ENCODE results near the gene NOP58. TPM values are rescaled to one million over a fixed set of nuclear protein-coding genes. Genes with fewer than 3 reads are reported as not detected.
A peak's percentile ranks its signal among the peaks of the same experiment; 100 is the strongest.

NOP58 gene
- polyA plus RNA-seq, 2 of the 4 experiments (the other 2 are of a cell fraction), result 106 to 172 TPM

- Histone ChIP-seq H3K4me3 (no peak overlapping the region), H3K9me3 (no peaks in the 10 kb centered on the region), H3K4me2 (peak overlapping the region; percentile 30; the same call in 1 of the 3 replicates), H3K4me1 (peaks cover 11% of the 10 kb centered on the region), H3K27ac (no peak overlapping the region)
- ChIA-PET CTCF (interaction anchor here (0.6 to 1.6 kb wide), 4 partner anchors 60 to 1732 kb away, joined by 4 read pairs; no protein-coding TSS in a partner anchor), POLR2A (interaction anchor here (1.0 kb wide), 1 partner anchor 37 kb away, joined by 3 read pairs; the partner anchor contains the start of gene BMPR2)
- DNase-seq (ENCODE audit: low read depth in 1 of 2, low spot score in 1 of 2) (peak; percentile 5 to 45), FAIRE-seq (no peak), ATAC-seq (peak; percentile 66 to 80)
- 49% methylated on average over 3 of the region's 3 CpGs for WGBS (ENCODE audit: missing lambda C conversion rate)
- TF ChIP-seq HOXA7 (CRISPR knock-in tag; IDR thresholded peaks at IDR 0.05), result no peak
- no peak for TF ChIP-seq FOSL2 (IDR thresholded peaks at IDR 0.05)
- peak; percentile 41 for TF ChIP-seq FOSL2 (CRISPR knock-in tag; IDR thresholded peaks at IDR 0.05)
- peak; percentile 46 for TF ChIP-seq MAFK (IDR thresholded peaks at IDR 0.05; ENCODE audit: partially characterized antibody)
- TF ChIP-seq, protein P1, sequence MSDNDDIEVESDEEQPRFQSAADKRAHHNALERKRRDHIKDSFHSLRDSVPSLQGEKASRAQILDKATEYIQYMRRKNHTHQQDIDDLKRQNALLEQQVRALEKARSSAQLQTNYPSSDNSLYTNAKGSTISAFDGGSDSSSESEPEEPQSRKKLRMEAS (IDR thresholded peaks at IDR 0.05), result peak; percentile 36; the same call in 1 of the 2 replicates
- TF ChIP-seq HEYL (CRISPR knock-in tag; IDR thresholded peaks at IDR 0.05), result no peak
- no peak for TF ChIP-seq RAD21 (conservative IDR thresholded peaks at IDR 0.05 in 1 of 2, IDR thresholded peaks at IDR 0.05 in 1 of 2)
- no peak for TF ChIP-seq KDM5A (IDR thresholded peaks at IDR 0.05)
Measured at GRCh38 chr2:202339071-202339870, 73.7 kb downstream of the NOP58 start.

GRCh38 chr2:202344178-202344577 lies 78.6 kb downstream of the NOP58 start:
- no peak for TF ChIP-seq RFX5 (IDR thresholded peaks at IDR 0.05)
- TF ChIP-seq CHD2 (IDR thresholded peaks at IDR 0.05; ENCODE audit: low read length, partially characterized antibody), result no peak
- TF ChIP-seq, protein P2, sequence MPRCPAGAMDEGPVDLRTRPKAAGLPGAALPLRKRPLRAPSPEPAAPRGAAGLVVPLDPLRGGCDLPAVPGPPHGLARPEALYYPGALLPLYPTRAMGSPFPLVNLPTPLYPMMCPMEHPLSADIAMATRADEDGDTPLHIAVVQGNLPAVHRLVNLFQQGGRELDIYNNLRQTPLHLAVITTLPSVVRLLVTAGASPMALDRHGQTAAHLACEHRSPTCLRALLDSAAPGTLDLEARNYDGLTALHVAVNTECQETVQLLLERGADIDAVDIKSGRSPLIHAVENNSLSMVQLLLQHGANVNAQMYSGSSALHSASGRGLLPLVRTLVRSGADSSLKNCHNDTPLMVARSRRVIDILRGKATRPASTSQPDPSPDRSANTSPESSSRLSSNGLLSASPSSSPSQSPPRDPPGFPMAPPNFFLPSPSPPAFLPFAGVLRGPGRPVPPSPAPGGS (IDR thresholded peaks at IDR 0.05), result no peak
- TF ChIP-seq ZC3H11A (IDR thresholded peaks at IDR 0.05), result no peak
- no peak for TF ChIP-seq RNF2 (IDR thresholded peaks at IDR 0.05; ENCODE audit: borderline replicate concordance, low read depth)
- no peak for TF ChIP-seq MAFK (IDR thresholded peaks at IDR 0.05; ENCODE audit: partially characterized antibody)
- TF ChIP-seq, protein P3, sequence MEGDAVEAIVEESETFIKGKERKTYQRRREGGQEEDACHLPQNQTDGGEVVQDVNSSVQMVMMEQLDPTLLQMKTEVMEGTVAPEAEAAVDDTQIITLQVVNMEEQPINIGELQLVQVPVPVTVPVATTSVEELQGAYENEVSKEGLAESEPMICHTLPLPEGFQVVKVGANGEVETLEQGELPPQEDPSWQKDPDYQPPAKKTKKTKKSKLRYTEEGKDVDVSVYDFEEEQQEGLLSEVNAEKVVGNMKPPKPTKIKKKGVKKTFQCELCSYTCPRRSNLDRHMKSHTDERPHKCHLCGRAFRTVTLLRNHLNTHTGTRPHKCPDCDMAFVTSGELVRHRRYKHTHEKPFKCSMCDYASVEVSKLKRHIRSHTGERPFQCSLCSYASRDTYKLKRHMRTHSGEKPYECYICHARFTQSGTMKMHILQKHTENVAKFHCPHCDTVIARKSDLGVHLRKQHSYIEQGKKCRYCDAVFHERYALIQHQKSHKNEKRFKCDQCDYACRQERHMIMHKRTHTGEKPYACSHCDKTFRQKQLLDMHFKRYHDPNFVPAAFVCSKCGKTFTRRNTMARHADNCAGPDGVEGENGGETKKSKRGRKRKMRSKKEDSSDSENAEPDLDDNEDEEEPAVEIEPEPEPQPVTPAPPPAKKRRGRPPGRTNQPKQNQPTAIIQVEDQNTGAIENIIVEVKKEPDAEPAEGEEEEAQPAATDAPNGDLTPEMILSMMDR (IDR thresholded peaks at IDR 0.05), result no peak
- TF ChIP-seq, protein P4, sequence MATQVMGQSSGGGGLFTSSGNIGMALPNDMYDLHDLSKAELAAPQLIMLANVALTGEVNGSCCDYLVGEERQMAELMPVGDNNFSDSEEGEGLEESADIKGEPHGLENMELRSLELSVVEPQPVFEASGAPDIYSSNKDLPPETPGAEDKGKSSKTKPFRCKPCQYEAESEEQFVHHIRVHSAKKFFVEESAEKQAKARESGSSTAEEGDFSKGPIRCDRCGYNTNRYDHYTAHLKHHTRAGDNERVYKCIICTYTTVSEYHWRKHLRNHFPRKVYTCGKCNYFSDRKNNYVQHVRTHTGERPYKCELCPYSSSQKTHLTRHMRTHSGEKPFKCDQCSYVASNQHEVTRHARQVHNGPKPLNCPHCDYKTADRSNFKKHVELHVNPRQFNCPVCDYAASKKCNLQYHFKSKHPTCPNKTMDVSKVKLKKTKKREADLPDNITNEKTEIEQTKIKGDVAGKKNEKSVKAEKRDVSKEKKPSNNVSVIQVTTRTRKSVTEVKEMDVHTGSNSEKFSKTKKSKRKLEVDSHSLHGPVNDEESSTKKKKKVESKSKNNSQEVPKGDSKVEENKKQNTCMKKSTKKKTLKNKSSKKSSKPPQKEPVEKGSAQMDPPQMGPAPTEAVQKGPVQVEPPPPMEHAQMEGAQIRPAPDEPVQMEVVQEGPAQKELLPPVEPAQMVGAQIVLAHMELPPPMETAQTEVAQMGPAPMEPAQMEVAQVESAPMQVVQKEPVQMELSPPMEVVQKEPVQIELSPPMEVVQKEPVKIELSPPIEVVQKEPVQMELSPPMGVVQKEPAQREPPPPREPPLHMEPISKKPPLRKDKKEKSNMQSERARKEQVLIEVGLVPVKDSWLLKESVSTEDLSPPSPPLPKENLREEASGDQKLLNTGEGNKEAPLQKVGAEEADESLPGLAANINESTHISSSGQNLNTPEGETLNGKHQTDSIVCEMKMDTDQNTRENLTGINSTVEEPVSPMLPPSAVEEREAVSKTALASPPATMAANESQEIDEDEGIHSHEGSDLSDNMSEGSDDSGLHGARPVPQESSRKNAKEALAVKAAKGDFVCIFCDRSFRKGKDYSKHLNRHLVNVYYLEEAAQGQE (IDR thresholded peaks at IDR 0.05), result no peak
- TF ChIP-seq ZSCAN20 (CRISPR knock-in tag; IDR thresholded peaks at IDR 0.05), result no peak
- TF ChIP-seq HOXB5 (CRISPR knock-in tag; IDR thresholded peaks at IDR 0.05), result no peak
- TF ChIP-seq USF2 (IDR thresholded peaks at IDR 0.05), result no peak
- no peak for TF ChIP-seq CBX2 (IDR thresholded peaks at IDR 0.05; ENCODE audit: borderline replicate concordance, low read depth)
- no peak for TF ChIP-seq TFCP2L1 (CRISPR knock-in tag; IDR thresholded peaks at IDR 0.05)
- TF ChIP-seq ZFP36 (IDR thresholded peaks at IDR 0.05; ENCODE audit: borderline replicate concordance, partially characterized antibody), result no peak
- TF ChIP-seq SREBF2 (IDR thresholded peaks at IDR 0.05), result no peak
- TF ChIP-seq HOXB13 (CRISPR knock-in tag; IDR thresholded peaks at IDR 0.05; ENCODE audit: low read depth), result no peak
- Histone ChIP-seq H3K4me2 (no peak overlapping the region), H3K27ac (no peak overlapping the region), H3K9me3 (no peaks in the 10 kb centered on the region), H3K4me3 (no peak overlapping the region), H3K4me1 (peaks cover 7% of the 10 kb centered on the region)
- DNase-seq (ENCODE audit: low read depth in 1 of 2, low spot score in 1 of 2), result no peak
- 28% methylated on average over 1 of the region's 1 CpG for WGBS (ENCODE audit: missing lambda C conversion rate)
- ChIA-PET POLR2A (no interaction called here), CTCF (interaction anchor here (1.3 kb wide), 1 partner anchor 10 kb away, joined by 3 read pairs; no protein-coding TSS in a partner anchor)
- no peak for FAIRE-seq
- ATAC-seq, result peak in 1 of 2 experiments; percentile 39; a peak in 1 of 6 replicates

Measured in A549 (cell line).